NCI-H510A (cell line): Measurements from ENCODE around the gene SAP30BP.

ENCODE experiments used
- DNase-seq: peaks from one replicate; lab custom pipeline; 2025; lab: John Stamatoyannopoulos, UW

The SAP30BP gene

DNA sequence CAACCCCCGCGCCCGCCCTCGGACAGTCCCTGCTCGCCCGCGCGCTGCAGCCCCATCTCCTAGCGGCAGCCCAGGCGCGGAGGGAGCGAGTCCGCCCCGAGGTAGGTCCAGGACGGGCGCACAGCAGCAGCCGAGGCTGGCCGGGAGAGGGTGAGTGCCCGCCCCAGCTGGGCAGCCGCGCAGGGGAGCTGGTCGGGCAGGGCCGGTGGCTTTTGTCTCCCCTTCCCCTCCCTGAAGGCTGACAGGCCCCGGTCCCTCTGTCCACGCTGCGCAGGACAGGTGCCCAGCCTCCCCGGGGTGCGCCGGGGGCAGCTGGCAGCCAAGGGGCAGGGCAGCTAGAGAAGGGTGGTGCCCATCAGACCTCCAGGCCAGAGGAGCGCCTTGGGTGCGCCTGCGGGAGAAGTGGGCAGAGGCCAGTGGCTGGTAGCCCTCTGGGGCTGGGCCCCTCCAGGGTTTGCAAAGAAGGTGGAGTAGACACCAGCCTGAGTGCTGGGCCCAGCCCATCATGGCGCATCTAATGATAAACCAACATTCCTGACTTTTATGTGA lies 54.4 kb downstream of the SAP30BP start:
- no peak for DNase-seq

DNA sequence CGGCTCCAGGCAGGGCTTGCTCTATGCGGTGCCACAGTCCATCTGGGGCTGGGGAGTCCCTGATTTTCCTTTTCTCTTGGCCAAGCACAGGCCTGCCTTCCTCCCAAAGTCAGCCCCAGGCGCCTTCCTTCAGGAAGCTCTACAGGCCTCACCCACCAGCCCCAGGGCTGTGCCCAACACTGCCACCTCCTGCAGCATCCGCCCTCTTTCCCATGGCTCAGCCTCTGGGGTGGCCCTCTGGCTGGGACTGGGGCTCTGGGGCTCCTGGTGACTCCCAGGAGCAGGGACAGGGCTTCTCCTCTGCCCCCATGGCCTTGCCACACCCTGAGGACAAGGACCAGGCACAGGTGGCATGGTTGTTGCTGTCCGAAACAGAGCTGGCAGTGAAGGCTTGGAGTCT lies 54.9 kb downstream of the SAP30BP start:
- DNase-seq: no peak

- no peak for DNase-seq
Observed at GRCh38 chr17:75722542-75723095, 55.5 kb downstream of the SAP30BP start.

DNA sequence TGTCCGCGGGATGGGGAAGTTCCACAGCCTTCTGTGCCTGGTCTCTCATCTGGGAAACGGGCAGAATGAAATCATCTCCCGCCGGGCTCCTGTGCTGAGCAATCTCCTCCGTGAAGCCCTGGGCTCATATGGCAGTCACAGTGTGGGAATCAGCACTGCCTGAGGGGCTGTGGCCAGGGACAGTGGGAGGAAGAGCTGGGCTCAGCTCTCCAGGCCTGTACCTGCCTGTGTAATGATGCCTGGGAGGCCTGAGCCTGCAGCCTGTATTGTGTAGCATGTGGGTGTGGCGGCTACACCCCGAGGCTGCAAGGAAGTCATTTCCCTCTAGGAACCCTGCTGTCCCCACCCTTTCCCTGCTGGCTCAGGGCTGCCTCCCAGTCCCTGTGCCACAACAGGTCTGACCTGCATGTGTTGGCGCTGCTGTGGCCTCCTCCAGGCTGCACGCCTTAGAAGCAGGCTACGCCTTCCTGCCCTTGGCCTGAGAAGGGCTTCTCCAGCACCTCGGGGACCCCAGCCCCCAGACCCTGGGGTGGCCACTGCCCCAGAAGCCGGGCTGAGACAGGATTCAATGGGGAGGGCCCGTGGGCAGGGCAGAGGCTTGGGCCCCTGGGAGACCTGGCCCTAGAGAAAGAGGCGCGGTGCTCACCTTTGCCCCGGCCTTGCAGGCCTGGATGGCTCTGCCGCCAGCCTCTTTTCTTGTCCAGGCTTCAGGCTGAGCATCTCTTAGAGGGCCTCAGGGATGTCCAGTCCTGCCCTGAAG lies 56.2 kb downstream of the SAP30BP start:
- no peak for DNase-seq

DNA sequence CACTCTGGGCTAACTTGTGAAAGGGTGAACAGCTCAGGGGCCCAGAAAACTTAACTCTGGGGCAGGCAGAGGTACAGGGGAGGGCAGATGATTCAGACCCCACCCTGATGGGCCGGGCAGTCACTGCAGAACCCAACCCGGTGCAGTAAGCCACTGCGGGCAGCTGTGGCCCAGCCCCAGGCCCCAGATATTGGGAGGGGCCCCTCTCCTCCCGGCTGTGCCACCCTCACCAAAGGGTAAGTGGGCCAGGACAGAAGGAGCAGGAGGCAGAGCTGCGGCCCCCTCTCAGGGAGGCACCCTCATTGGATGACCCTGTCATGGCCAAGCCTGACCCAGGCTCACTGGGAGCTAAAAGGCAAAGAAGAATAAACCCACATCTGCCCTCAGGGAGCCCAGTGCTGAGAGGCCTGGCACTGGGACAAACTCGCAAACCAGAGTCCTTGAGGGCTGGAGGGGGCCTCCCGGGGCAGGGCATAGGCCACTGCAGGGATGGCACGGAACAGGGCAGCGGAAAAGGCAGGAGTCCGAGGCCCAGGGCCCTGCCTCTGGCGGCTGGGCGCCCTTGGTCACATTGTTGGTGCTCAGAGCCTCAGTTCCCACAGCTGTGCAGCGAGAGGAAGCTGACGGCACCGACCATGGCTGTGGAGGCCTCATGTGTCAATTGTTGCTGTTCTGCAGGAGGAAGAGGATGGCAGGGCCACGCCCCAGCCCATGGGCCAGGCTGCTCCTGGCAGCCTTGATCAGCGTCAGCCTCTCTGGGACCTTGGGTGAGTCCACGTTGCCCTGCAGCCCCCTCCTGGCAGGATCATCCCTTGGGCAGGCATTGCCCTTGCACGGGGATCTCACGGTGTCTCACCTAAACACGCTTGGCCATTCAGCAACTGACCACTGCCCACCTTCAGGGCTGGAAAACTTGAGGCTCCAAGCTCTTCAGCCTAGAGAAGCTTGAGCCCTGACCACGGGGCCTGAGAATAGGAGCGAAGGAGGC lies 57.2 kb downstream of the SAP30BP start:
- no peak for DNase-seq

- no peak for DNase-seq
Observed at GRCh38 chr17:75725504-75725903, 58.4 kb downstream of the SAP30BP start.

GRCh38 chr17:75727391-75727790 lies 60.3 kb downstream of the SAP30BP start:
- DNase-seq: no peak

DNA sequence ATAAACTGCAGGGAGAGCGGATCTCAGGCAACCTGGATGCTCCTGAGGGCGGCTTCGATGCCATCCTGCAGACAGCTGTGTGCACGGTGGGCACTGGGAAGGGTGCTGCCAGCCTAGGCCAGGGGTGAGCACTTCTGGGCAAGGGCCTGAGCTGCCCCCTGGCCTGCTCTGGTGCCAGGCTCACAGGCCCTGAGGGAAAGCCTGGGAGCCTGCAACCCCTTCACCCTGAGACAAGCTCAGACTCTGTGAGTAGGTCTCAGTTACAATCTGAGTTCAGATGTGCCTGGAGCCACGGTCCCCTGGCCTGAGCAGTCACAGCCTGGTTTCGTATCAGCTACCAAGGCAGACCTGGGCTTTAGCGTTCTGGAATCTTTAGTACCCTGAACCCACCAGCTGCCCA lies 62.2 kb downstream of the SAP30BP start:
- no peak for DNase-seq

DNA sequence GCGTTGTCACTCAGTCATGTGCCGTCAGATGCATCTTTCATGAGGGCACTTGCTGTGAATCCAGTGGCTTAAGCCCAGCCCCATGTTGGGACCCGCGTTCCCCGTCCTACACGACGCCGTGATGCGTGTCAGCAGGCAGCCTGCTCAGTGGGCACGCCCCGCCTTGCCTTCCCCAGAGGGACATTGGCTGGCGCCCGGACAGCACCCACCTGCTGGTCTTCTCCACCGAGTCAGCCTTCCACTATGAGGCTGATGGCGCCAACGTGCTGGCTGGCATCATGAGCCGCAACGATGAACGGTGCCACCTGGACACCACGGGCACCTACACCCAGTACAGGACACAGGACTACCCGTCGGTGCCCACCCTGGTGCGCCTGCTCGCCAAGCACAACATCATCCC lies 62.9 kb downstream of the SAP30BP start:
- DNase-seq: no peak

DNA sequence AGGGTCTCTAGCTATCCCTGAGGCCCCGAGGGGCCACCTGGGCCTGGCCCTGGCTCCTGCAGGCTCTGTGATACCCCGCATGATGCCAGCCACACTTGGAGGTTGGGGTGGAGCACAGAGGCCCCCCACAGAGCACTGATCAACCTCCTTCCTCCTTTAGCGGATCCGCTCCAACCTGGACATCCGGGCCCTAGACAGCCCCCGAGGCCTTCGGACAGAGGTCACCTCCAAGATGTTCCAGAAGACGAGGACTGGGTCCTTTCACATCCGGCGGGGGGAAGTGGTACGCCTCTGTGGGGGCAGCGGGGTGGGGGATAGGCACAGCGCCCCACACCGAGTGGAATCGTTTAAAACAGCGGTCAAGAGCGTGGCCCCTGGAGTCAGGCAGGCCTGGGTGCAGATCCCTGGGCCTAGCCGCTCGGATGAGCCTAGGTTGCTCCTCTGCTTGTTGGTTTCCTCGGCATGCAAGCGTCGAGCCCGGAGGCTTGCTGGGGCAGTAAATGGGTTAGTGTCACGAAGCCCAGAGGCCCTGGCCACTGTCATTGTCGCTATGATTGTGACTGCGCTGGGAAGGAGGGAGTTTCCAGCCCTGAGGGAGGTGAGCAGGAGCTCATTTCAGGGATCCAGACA lies 64.1 kb downstream of the SAP30BP start:
- no peak for DNase-seq

- DNase-seq: no peak
Observed at GRCh38 chr17:75731716-75732498, 64.8 kb downstream of the SAP30BP start.

DNA sequence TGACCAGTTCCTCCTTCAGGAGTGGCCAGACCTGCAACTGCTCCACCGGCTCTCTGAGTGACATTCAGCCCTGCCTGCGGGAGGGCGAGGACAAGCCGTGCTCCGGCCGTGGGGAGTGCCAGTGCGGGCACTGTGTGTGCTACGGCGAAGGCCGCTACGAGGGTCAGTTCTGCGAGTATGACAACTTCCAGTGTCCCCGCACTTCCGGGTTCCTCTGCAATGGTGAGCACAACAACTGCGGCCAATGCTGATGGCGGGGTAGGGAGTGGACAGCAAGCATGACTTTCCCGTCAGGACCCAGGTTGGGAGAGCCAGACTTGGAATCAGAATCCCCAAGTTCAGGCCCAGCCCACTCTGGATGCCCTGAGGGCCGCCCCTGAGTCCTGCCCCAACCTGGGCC lies 66.3 kb downstream of the SAP30BP start:
- DNase-seq: no peak

DNA sequence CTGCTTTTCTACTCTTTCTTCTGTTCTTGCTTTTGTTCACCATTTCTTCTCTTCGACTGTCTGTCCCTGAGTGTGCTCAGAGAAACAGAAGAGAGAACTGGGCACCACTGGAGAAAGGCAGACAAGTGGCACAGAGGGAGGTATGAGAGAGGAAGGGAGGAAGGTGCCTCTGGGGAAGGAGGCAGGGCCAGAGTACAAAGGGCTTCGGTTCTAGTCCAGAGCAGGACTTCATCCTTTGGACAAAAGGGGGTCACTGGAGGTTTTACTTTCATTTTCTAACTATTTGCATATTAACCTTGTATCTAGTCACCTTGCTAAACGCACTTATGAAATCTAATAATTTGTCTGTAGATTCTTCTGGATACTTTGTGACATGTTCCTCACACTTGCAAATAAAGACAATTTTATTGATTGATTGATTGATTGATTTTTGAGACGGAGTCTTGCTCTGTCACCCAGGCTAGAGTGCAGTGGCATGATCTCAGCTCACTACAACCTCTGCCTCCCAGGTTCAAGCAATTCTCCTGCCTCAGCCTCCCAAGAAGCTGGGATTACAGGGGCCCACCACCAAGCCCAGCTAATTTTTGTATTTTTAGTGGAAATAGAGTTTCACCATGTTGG lies 67.6 kb downstream of the SAP30BP start:
- DNase-seq: no peak

DNA sequence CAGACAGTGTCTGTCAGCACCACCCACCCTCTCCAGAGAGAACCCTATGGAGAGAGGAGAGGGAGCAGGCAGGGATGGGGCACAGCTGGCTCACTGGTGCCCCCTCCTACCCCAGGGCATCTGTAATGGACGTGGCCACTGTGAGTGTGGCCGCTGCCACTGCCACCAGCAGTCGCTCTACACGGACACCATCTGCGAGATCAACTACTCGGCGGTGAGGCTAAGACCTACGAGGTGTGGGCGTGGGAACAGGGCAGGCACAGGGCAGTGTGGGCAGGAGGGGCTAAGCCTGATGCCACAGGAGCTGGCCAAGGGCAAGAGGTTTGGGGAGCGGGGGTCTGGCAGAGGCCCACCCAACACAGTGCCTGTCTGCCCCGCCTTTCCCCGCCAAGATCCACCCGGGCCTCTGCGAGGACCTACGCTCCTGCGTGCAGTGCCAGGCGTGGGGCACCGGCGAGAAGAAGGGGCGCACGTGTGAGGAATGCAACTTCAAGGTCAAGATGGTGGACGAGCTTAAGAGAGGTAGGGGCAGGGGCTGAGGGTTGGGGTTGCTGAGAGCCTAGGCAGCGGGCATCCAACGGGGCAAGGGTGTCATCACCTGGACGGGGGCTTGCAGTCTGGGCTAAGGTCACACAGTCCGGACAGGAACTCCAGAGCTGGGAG lies 69.2 kb downstream of the SAP30BP start:
- DNase-seq: no peak

DNA sequence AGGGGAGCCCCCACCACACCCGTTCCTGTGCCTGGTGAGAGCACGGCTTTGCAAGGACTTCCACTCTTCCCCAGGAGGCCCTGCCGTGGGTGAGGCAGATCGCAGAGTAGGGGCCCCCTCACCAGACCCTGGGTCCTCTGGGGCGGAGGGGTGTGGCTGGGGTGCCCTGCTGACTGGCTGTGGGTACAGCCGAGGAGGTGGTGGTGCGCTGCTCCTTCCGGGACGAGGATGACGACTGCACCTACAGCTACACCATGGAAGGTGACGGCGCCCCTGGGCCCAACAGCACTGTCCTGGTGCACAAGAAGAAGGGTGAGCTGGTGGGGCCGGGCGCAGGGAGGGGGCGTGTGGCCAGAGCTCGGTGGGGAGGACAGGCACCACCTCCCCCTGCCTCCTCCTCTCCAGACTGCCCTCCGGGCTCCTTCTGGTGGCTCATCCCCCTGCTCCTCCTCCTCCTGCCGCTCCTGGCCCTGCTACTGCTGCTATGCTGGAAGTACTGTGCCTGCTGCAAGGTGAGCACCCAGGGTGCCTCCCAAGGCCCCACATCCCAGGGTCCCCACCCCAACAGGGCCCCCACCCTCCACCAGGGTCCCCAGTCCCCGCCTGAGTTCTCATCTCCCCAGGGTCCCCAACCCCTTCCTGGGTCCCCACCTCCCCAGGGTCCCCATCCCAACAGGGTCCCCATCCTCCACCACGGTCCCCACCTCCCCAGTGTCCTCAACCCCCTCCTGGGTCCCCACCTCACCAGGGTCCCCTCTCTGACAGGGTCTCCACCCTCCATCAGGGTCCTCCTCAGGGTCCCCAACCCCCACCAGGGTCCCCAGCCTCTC lies 70.2 kb downstream of the SAP30BP start:
- DNase-seq: no peak

GRCh38 chr17:75738218-75738802 lies 71.2 kb downstream of the SAP30BP start:
- DNase-seq: no peak

GRCh38 chr17:75739174-75739573 lies 72.0 kb downstream of the SAP30BP start:
- no peak for DNase-seq

GRCh38 chr17:75739801-75740200 lies 72.7 kb downstream of the SAP30BP start:
- no peak for DNase-seq

DNA sequence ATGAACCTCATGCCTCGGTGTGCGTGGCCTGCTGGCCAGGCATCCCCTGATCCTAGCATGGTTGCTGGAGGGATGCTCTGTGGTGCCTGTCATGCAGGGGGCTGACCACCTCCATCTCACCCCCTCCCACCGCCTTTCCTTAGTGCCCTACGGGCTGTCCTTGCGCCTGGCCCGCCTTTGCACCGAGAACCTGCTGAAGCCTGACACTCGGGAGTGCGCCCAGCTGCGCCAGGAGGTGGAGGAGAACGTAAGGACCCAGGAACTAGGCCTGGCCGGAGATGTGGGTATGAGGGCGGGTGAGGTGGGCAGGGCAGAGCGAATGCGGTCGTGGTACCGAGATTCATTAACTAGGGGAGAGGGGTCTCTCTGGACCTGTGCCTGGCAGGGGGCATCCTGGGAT lies 73.1 kb downstream of the SAP30BP start:
- no peak for DNase-seq
